Activated T-helper 1 cell treated with anti-CD3 and anti-CD28 coated beads, Interleukin-12 subunit alpha, Interleukin-12 subunit beta, Interleukin-2, Interleukin-4 antibody, amounts not matched to agents 30 ng/mL and 10 ng/mL and 1 ng/mL, durations not matched to agents 14 hours and 24 hours and 36 hours (primary cell): ENCODE data around the gene PROSER2. TPM values are rescaled to one million over a fixed set of nuclear protein-coding genes. Genes with fewer than 3 reads are reported as not detected.

ENCODE experiments used
- DNase-seq: peaks from one replicate; pipeline ENCODE4 v3.0.0; 2021; ENCODE audit warnings: low spot score
- H3K27ac Mint-ChIP-seq: one replicate; pipeline ENCODE4 v1.8.0; 2021; ENCODE audit warnings: mild to moderate bottlenecking, mixed read lengths
- H3K27me3 Mint-ChIP-seq: one replicate; pipeline ENCODE4 v1.8.0; 2022; ENCODE audit warnings: mild to moderate bottlenecking, moderate library complexity, mixed read lengths; ENCODE audit not compliant: insufficient read depth
- H3K36me3 Mint-ChIP-seq: one replicate; pipeline ENCODE4 v1.8.0; 2021; ENCODE audit warnings: low read depth, mixed read lengths
- H3K4me1 Mint-ChIP-seq: one replicate; pipeline ENCODE4 v1.8.0; 2021; ENCODE audit warnings: low read depth, mixed read lengths
- H3K4me3 Mint-ChIP-seq: one replicate; pipeline ENCODE4 v1.8.0; 2021; ENCODE audit warnings: mild to moderate bottlenecking, moderate library complexity, mixed read lengths
- H3K9me3 Mint-ChIP-seq: one replicate; pipeline ENCODE4 v1.8.0; 2021; ENCODE audit warnings: mixed read lengths
- intact Hi-C: fragments of 100-400 bp; cut with micrococcal nuclease; formaldehyde crosslinking; loops from one replicate; pipeline ENCODE4 v1.15.1; 2024
- total RNA-seq: library from RNA; stranded (reverse); gene quantifications from 2 replicates; pipeline ENCODE4 v1.2.3, GENCODE V29; 2022

Gene PROSER2
- total RNA-seq, 1 donor from 2014 or later = 0.39 TPM

- Mint-ChIP-seq H3K4me3 (no peak overlapping the region), H3K4me1 (peaks cover 11% of the 10 kb centered on the region), H3K27me3 (peaks cover 54% of the 10 kb centered on the region), H3K36me3 (no peaks in the 10 kb centered on the region), H3K27ac (no peak overlapping the region), H3K9me3 (no peaks in the 10 kb centered on the region)
- no peak for DNase-seq
- intact Hi-C loops = no loop called here
Measured at GRCh38 chr10:11869219-11869618, 46.1 kb downstream of the PROSER2 start.

GRCh38 chr10:11869743-11870460, 46.7 kb downstream of the PROSER2 start:
- Mint-ChIP-seq H3K4me3 (no peak overlapping the region), H3K9me3 (no peaks in the 10 kb centered on the region), H3K4me1 (peaks cover 14% of the 10 kb centered on the region), H3K27ac (no peak overlapping the region), H3K27me3 (peaks cover 51% of the 10 kb centered on the region), H3K36me3 (no peaks in the 10 kb centered on the region)
- no peak for DNase-seq
- intact Hi-C loops = no loop called here

- Mint-ChIP-seq H3K9me3 (no peaks in the 10 kb centered on the region), H3K27ac (no peak overlapping the region), H3K27me3 (peaks cover 46% of the 10 kb centered on the region), H3K4me3 (no peak overlapping the region), H3K36me3 (no peaks in the 10 kb centered on the region), H3K4me1 (peaks cover 18% of the 10 kb centered on the region)
- intact Hi-C loops = no loop called here
- no peak for DNase-seq
Measured at GRCh38 chr10:11870461-11870780, 47.3 kb downstream of the PROSER2 start.

GRCh38 chr10:11870900-11871400, 47.8 kb downstream of the PROSER2 start:
- no peaks in the 10 kb centered on the region for H3K9me3 Mint-ChIP-seq
- peaks cover 42% of the 10 kb centered on the region for H3K27me3 Mint-ChIP-seq
- no peak overlapping the region for H3K27ac Mint-ChIP-seq
- no peak overlapping the region for H3K4me3 Mint-ChIP-seq
- DNase-seq = no peak
- H3K36me3 Mint-ChIP-seq = no peaks in the 10 kb centered on the region
- peaks cover 18% of the 10 kb centered on the region for H3K4me1 Mint-ChIP-seq
- intact Hi-C loops = no loop called here

- no peaks in the 10 kb centered on the region for H3K36me3 Mint-ChIP-seq
- peaks cover 39% of the 10 kb centered on the region for H3K27me3 Mint-ChIP-seq
- peaks cover 18% of the 10 kb centered on the region for H3K4me1 Mint-ChIP-seq
- no peaks in the 10 kb centered on the region for H3K9me3 Mint-ChIP-seq
- no peak overlapping the region for H3K27ac Mint-ChIP-seq
- no peak overlapping the region for H3K4me3 Mint-ChIP-seq
- intact Hi-C loops = no loop called here
- no peak for DNase-seq
Measured at GRCh38 chr10:11871466-11871865, 48.3 kb downstream of the PROSER2 start.

- Mint-ChIP-seq H3K36me3 (no peaks in the 10 kb centered on the region), H3K27ac (no peak overlapping the region), H3K9me3 (no peaks in the 10 kb centered on the region), H3K4me1 (peaks cover 18% of the 10 kb centered on the region), H3K27me3 (peaks cover 26% of the 10 kb centered on the region), H3K4me3 (no peak overlapping the region)
- intact Hi-C loops = no loop called here
- DNase-seq = no peak
Measured at GRCh38 chr10:11874568-11875493, 51.7 kb downstream of the PROSER2 start.

- no peak for DNase-seq
- Mint-ChIP-seq H3K9me3 (no peaks in the 10 kb centered on the region), H3K27me3 (peaks cover 25% of the 10 kb centered on the region), H3K36me3 (no peaks in the 10 kb centered on the region), H3K4me1 (peaks cover 18% of the 10 kb centered on the region), H3K4me3 (no peak overlapping the region), H3K27ac (no peak overlapping the region)
- intact Hi-C loops = no loop called here
Measured at GRCh38 chr10:11875494-11876281, 52.5 kb downstream of the PROSER2 start.

GRCh38 chr10:11876324-11876723, 53.2 kb downstream of the PROSER2 start:
- Mint-ChIP-seq H3K27ac (no peak overlapping the region), H3K9me3 (no peaks in the 10 kb centered on the region), H3K36me3 (no peaks in the 10 kb centered on the region), H3K4me1 (peaks cover 15% of the 10 kb centered on the region), H3K4me3 (no peak overlapping the region), H3K27me3 (peaks cover 20% of the 10 kb centered on the region)
- DNase-seq = no peak
- intact Hi-C loops = no loop called here

- intact Hi-C loops = no loop called here
- Mint-ChIP-seq H3K27ac (no peak overlapping the region), H3K4me1 (peaks cover 9% of the 10 kb centered on the region), H3K36me3 (no peaks in the 10 kb centered on the region), H3K27me3 (peaks cover 16% of the 10 kb centered on the region), H3K9me3 (no peaks in the 10 kb centered on the region), H3K4me3 (no peak overlapping the region)
- no peak for DNase-seq
Measured at GRCh38 chr10:11876805-11877590, 53.8 kb downstream of the PROSER2 start.

GRCh38 chr10:11877591-11877905, 54.4 kb downstream of the PROSER2 start:
- intact Hi-C loops = no loop called here
- no peak overlapping the region for H3K4me3 Mint-ChIP-seq
- DNase-seq = no peak
- no peaks in the 10 kb centered on the region for H3K9me3 Mint-ChIP-seq
- H3K36me3 Mint-ChIP-seq = no peaks in the 10 kb centered on the region
- peaks cover 11% of the 10 kb centered on the region for H3K27me3 Mint-ChIP-seq
- H3K27ac Mint-ChIP-seq = no peak overlapping the region
- peaks cover 9% of the 10 kb centered on the region for H3K4me1 Mint-ChIP-seq

- no peaks in the 10 kb centered on the region for H3K36me3 Mint-ChIP-seq
- no peak overlapping the region for H3K27ac Mint-ChIP-seq
- intact Hi-C loops = no loop called here
- DNase-seq = no peak
- peaks cover 9% of the 10 kb centered on the region for H3K27me3 Mint-ChIP-seq
- H3K4me1 Mint-ChIP-seq = peaks cover 9% of the 10 kb centered on the region
- H3K9me3 Mint-ChIP-seq = no peaks in the 10 kb centered on the region
- H3K4me3 Mint-ChIP-seq = no peak overlapping the region
Measured at GRCh38 chr10:11878776-11879175, 55.6 kb downstream of the PROSER2 start.

- peaks cover 7% of the 10 kb centered on the region for H3K4me1 Mint-ChIP-seq
- H3K27me3 Mint-ChIP-seq = peaks cover 9% of the 10 kb centered on the region
- no peaks in the 10 kb centered on the region for H3K9me3 Mint-ChIP-seq
- H3K4me3 Mint-ChIP-seq = no peak overlapping the region
- DNase-seq = no peak
- H3K36me3 Mint-ChIP-seq = no peaks in the 10 kb centered on the region
- intact Hi-C loops = no loop called here
- no peak overlapping the region for H3K27ac Mint-ChIP-seq
Measured at GRCh38 chr10:11879387-11880094, 56.4 kb downstream of the PROSER2 start.
